ENCODE measurements around the gene HEMGN. TPM values are rescaled to one million over a fixed set of nuclear protein-coding genes. Genes with fewer than 3 reads are reported as not detected.

Gene HEMGN
- total and polyA plus RNA-seq, 2 of the 13 experiments (the other 11 are each of a cell fraction or from before 2014, with no cell fraction given): not detected

GRCh38 chr9:97982683-97983588, 45.0 kb upstream of the HEMGN start, which contains the start of gene ANP32B (continued):
- TF ChIP-seq ZNF512 (CRISPR knock-in tag; IDR thresholded peaks at IDR 0.05) (no peak), NR3C1 (CRISPR knock-in tag; IDR thresholded peaks at IDR 0.05) (no peak), ZNF263 (CRISPR knock-in tag; IDR thresholded peaks at IDR 0.05) (no peak), KLF12 (CRISPR knock-in tag; IDR thresholded peaks at IDR 0.05; ENCODE audit: borderline replicate concordance) (0 out of 2 replicates have a peak, but pooled peaks have one; percentile 70), ZNF710 (CRISPR knock-in tag; IDR thresholded peaks at IDR 0.05; ENCODE audit: borderline replicate concordance) (peak; percentile 47; the same call in 1 of the 2 replicates), MYC (CRISPR knock-in tag; IDR thresholded peaks at IDR 0.05; ENCODE audit: borderline replicate concordance) (peak; percentile 93; the same call in 1 of the 2 replicates), NFIC (IDR thresholded peaks at IDR 0.05; ENCODE audit: low read length) (no peak), PHF20 (CRISPR knock-in tag; IDR thresholded peaks at IDR 0.05) (peak; percentile 39), ZFAT (CRISPR knock-in tag; conservative IDR thresholded peaks at IDR 0.05) (0 out of 2 replicates have a peak, but pooled peaks have one; percentile 0), GPBP1L1 (CRISPR knock-in tag; IDR thresholded peaks at IDR 0.05) (no peak), ZNF138 (CRISPR knock-in tag; IDR thresholded peaks at IDR 0.05; ENCODE audit: low read depth) (peak; percentile 20; the same call in 1 of the 2 replicates), ZNF773 (CRISPR knock-in tag; IDR thresholded peaks at IDR 0.05; ENCODE audit: borderline replicate concordance) (no peak)
- TF ChIP-seq, protein P1, sequence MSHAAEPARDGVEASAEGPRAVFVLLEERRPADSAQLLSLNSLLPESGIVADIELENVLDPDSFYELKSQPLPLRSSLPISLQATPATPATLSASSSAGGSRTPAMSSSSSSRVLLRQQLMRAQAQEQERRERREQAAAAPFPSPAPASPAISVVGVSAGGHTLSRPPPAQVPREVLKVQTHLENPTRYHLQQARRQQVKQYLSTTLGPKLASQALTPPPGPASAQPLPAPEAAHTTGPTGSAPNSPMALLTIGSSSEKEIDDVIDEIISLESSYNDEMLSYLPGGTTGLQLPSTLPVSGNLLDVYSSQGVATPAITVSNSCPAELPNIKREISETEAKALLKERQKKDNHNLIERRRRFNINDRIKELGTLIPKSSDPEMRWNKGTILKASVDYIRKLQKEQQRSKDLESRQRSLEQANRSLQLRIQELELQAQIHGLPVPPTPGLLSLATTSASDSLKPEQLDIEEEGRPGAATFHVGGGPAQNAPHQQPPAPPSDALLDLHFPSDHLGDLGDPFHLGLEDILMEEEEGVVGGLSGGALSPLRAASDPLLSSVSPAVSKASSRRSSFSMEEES (CRISPR knock-in tag; IDR thresholded peaks at IDR 0.05): 0 out of 2 replicates have a peak, but pooled peaks have one; percentile 36
- TF ChIP-seq, protein P2, sequence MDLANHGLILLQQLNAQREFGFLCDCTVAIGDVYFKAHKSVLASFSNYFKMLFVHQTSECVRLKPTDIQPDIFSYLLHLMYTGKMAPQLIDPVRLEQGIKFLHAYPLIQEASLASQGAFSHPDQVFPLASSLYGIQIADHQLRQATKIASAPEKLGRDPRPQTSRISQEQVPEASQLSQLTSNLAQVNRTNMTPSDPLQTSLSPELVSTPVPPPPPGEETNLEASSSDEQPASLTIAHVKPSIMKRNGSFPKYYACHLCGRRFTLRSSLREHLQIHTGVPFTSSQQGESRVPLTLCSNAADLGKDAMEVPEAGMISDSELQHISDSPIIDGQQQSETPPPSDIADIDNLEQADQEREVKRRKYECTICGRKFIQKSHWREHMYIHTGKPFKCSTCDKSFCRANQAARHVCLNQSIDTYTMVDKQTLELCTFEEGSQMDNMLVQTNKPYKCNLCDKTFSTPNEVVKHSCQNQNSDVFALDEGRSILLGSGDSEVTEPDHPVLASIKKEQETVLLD (CRISPR knock-in tag; IDR thresholded peaks at IDR 0.05; ENCODE audit: low read depth): peak; percentile 81; the same call in 1 of the 2 replicates
- TF ChIP-seq, protein P3, sequence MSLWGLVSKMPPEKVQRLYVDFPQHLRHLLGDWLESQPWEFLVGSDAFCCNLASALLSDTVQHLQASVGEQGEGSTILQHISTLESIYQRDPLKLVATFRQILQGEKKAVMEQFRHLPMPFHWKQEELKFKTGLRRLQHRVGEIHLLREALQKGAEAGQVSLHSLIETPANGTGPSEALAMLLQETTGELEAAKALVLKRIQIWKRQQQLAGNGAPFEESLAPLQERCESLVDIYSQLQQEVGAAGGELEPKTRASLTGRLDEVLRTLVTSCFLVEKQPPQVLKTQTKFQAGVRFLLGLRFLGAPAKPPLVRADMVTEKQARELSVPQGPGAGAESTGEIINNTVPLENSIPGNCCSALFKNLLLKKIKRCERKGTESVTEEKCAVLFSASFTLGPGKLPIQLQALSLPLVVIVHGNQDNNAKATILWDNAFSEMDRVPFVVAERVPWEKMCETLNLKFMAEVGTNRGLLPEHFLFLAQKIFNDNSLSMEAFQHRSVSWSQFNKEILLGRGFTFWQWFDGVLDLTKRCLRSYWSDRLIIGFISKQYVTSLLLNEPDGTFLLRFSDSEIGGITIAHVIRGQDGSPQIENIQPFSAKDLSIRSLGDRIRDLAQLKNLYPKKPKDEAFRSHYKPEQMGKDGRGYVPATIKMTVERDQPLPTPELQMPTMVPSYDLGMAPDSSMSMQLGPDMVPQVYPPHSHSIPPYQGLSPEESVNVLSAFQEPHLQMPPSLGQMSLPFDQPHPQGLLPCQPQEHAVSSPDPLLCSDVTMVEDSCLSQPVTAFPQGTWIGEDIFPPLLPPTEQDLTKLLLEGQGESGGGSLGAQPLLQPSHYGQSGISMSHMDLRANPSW (CRISPR knock-in tag; IDR thresholded peaks at IDR 0.05; ENCODE audit: borderline replicate concordance): no peak
